ENCODE measurements around the gene ATG7.

Gene ATG7

DNA sequence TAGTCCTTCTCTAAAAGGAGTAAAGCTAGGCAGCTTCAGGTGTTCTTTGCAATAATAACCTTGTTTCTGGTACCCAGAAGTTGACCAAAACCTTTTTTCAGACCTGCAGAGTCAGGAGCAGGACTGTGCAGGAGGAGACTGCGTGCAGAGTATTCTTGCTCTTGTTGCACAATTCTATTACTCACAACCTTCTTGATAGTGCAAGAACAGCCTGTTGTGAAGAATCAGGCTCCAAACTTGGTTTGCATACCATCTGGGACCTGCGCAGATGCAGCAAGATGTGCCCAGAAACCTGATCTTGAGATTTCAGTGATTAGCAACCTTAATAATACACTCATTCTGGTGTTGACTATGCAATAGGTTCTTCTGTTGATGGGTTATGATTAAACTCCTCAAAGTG, 111.9 kb downstream of the ATG7 start:
- TF ChIP-seq GLIS3 (CRISPR knock-in tag; IDR thresholded peaks at IDR 0.05) (no peak), TSHZ2 (CRISPR knock-in tag; IDR thresholded peaks at IDR 0.05) (no peak), ISL1 (CRISPR knock-in tag; IDR thresholded peaks at IDR 0.05) (no peak), OSR1 (CRISPR knock-in tag; IDR thresholded peaks at IDR 0.05) (no peak), SNAI2 (CRISPR knock-in tag; IDR thresholded peaks at IDR 0.05) (no peak), BACH2 (CRISPR knock-in tag; IDR thresholded peaks at IDR 0.05; ENCODE audit: borderline replicate concordance) (no peak), RARB (CRISPR knock-in tag; IDR thresholded peaks at IDR 0.05) (no peak), ZFP30 (CRISPR knock-in tag; IDR thresholded peaks at IDR 0.05) (no peak), TOX (CRISPR knock-in tag; IDR thresholded peaks at IDR 0.05; ENCODE audit: borderline replicate concordance) (no peak), ZC3H10 (CRISPR knock-in tag; IDR thresholded peaks at IDR 0.05) (no peak), CREB5 (CRISPR knock-in tag; IDR thresholded peaks at IDR 0.05; ENCODE audit: low read depth) (no peak), ZNF8 (CRISPR knock-in tag; IDR thresholded peaks at IDR 0.05) (no peak), ZNF70 (CRISPR knock-in tag; IDR thresholded peaks at IDR 0.05) (no peak), ZFP3 (CRISPR knock-in tag; IDR thresholded peaks at IDR 0.05) (no peak), PPARA (CRISPR knock-in tag; IDR thresholded peaks at IDR 0.05; ENCODE audit: borderline replicate concordance) (no peak), CSRNP3 (CRISPR knock-in tag; IDR thresholded peaks at IDR 0.05) (no peak), POU6F1 (CRISPR knock-in tag; IDR thresholded peaks at IDR 0.05; ENCODE audit: borderline replicate concordance, low read depth) (no peak), CSDC2 (CRISPR knock-in tag; IDR thresholded peaks at IDR 0.05) (no peak)
- ATAC-seq = no peak

DNA sequence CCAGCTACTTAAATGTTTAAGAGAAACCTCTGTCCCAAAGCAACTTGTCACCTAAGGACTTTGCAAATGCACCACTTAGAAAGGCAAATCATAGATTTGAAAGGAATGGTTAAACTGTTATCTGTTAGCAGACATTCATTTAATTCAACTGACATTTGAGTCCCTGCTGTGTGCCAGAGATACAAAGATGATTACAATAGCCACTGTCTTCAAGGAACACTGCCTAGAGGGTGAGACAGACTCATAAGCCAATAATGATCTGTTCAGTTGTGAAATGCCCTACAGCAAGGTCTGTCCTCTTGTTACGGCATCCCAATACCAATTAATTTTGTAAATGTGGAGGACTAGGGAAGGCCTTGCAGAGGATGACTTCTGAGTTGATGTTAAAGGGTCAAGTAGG, 113.1 kb downstream of the ATG7 start:
- TF ChIP-seq ZC3H10 (CRISPR knock-in tag; IDR thresholded peaks at IDR 0.05) (no peak), PPARA (CRISPR knock-in tag; IDR thresholded peaks at IDR 0.05; ENCODE audit: borderline replicate concordance) (no peak), ZNF8 (CRISPR knock-in tag; IDR thresholded peaks at IDR 0.05) (no peak), ZNF70 (CRISPR knock-in tag; IDR thresholded peaks at IDR 0.05) (no peak), ZNF565 (CRISPR knock-in tag; conservative IDR thresholded peaks at IDR 0.05; ENCODE audit: low read depth) (no peak), ZFP3 (CRISPR knock-in tag; IDR thresholded peaks at IDR 0.05) (no peak), TOX (CRISPR knock-in tag; IDR thresholded peaks at IDR 0.05; ENCODE audit: borderline replicate concordance) (no peak), RARB (CRISPR knock-in tag; IDR thresholded peaks at IDR 0.05) (no peak), CSDC2 (CRISPR knock-in tag; IDR thresholded peaks at IDR 0.05) (no peak), ZFP30 (CRISPR knock-in tag; IDR thresholded peaks at IDR 0.05) (no peak)

DNA sequence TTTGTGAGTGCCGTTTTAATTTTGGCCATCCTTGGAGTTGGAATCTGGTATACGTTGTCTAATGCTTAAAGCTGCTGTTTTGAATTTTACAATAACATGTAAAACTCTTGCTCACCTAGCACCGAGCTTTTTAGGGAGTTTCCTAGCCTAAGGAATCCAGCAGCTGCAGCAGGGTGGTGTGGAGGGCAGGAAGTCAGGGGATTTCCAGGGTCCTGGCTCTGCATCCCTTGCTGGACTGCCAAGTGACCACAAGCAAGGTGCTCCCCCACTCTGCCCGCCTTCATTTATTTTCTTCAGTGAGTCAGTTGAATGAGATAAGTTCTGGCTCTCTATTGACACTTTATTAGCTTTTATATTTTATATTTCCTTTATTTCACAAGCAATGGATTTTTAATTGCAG, 113.7 kb downstream of the ATG7 start:
- TF ChIP-seq OSR1 (CRISPR knock-in tag; IDR thresholded peaks at IDR 0.05) (no peak), GLIS3 (CRISPR knock-in tag; IDR thresholded peaks at IDR 0.05) (no peak), BACH2 (CRISPR knock-in tag; IDR thresholded peaks at IDR 0.05; ENCODE audit: borderline replicate concordance) (no peak), RARB (CRISPR knock-in tag; IDR thresholded peaks at IDR 0.05) (no peak), CSRNP3 (CRISPR knock-in tag; IDR thresholded peaks at IDR 0.05) (no peak), ISL1 (CRISPR knock-in tag; IDR thresholded peaks at IDR 0.05) (no peak), ESRRG (CRISPR knock-in tag; IDR thresholded peaks at IDR 0.05) (no peak), PATZ1 (CRISPR knock-in tag; IDR thresholded peaks at IDR 0.05; ENCODE audit: borderline replicate concordance) (no peak)
- ATAC-seq = peak; percentile 52

More for the DNA sequence above, 113.1 kb downstream of the ATG7 start:
- ATAC-seq = peak; percentile 39
